Caco-2 (cell line): ENCODE measurements around the gene HTR4. TPM values are rescaled to one million over a fixed set of nuclear protein-coding genes. Genes with fewer than 3 reads are reported as not detected.

Experiments used
- BruUV-seq: library from RNA; stranded (reverse); fragments of 400-500 nt; replicated peaks from 2 replicates; lab custom pipeline; 2021; lab: Mats Ljungman, UMichigan
- CTCF ChIA-PET: fragments of 300-600 bp; sonication (Branson Sonifier 250); formaldehyde crosslinking; loops from one replicate; lab custom pipeline; 2022; ENCODE audit warnings: antibody characterized with exemption; lab: Charles Lee
- POLR2A ChIA-PET: fragments of 300-600 bp; sonication (Branson Sonifier 250); formaldehyde crosslinking; loops from one replicate; lab custom pipeline; 2022; ENCODE audit warnings: antibody characterized with exemption; lab: Charles Lee
- DNase-seq, 2 experiments: peaks; one replicate each; pipeline versions ENCODE4 v3.0.0 to v3.0.0-alpha.2; 2020 to 2022
- H3K27me3 ChIP-seq: replicated peaks from 2 replicates; pipeline ENCODE4 v1.6.0; 2011; ENCODE audit warnings: low read length; ENCODE audit not compliant: control insufficient read depth, insufficient read depth
- H3K36me3 ChIP-seq: 2 replicates; pipeline ENCODE4 v1.5.1; 2011; ENCODE audit warnings: low read length; ENCODE audit not compliant: control insufficient read depth, insufficient read depth
- H3K4me1 ChIP-seq: fragments of 250-450 bp; sonication (Bioruptor Pico); 2 replicates; pipeline ENCODE4 v1.5.1; 2020; ENCODE audit warnings: mild to moderate bottlenecking
- H3K4me3 ChIP-seq: 2 replicates; pipeline ENCODE4 v1.5.1; 2011; ENCODE audit warnings: low read depth, mild to moderate bottlenecking, control low read depth, low read length
- H3K9me3 ChIP-seq: fragments of 250-450 bp; sonication (Bioruptor Pico); 2 replicates; pipeline ENCODE4 v1.5.1; 2020; ENCODE audit warnings: mild to moderate bottlenecking, moderate library complexity
- H3K27ac Mint-ChIP-seq: one replicate; pipeline ENCODE4 v1.8.0; 2022; ENCODE audit warnings: mixed read lengths; ENCODE audit not compliant: unreplicated experiment
- H3K27me3 Mint-ChIP-seq: one replicate; pipeline ENCODE4 v1.8.0; 2022; ENCODE audit warnings: mixed read lengths; ENCODE audit not compliant: insufficient read depth, unreplicated experiment
- H3K36me3 Mint-ChIP-seq: one replicate; pipeline ENCODE4 v1.8.0; 2022; ENCODE audit warnings: mild to moderate bottlenecking, mixed read lengths; ENCODE audit not compliant: insufficient read depth, unreplicated experiment
- H3K4me1 Mint-ChIP-seq: one replicate; pipeline ENCODE4 v1.8.0; 2022; ENCODE audit warnings: low read depth, mixed read lengths; ENCODE audit not compliant: unreplicated experiment
- H3K4me3 Mint-ChIP-seq: one replicate; pipeline ENCODE4 v1.8.0; 2022; ENCODE audit warnings: mild to moderate bottlenecking, moderate library complexity, mixed read lengths; ENCODE audit not compliant: unreplicated experiment
- H3K9me3 Mint-ChIP-seq: one replicate; pipeline ENCODE4 v1.8.0; 2022; ENCODE audit warnings: mixed read lengths; ENCODE audit not compliant: unreplicated experiment
- CTCF ChIP-seq, 2 experiments: fragments of 200-600 bp in 1 of 2; IDR thresholded peaks; 1 replicate in 1 of 2; 2 replicates in 1 of 2; pipeline versions ENCODE4 v1.5.1 to v1.8.0; 2011 to 2022; ENCODE audit warnings: antibody characterized with exemption in 1 of 2, control low read depth in 1 of 2, inconsistent platforms in 1 of 2, low read depth in 1 of 2, low read length in 1 of 2, mild to moderate bottlenecking in 1 of 2, moderate library complexity in 1 of 2; ENCODE audit not compliant: insufficient read depth in 1 of 2, severe bottlenecking in 1 of 2, unreplicated experiment in 1 of 2
- intact Hi-C: fragments of 100-400 bp; cut with micrococcal nuclease; formaldehyde crosslinking; loops from one replicate; pipeline ENCODE4 v1.10.0; 2022; ENCODE audit not compliant: unreplicated experiment
- total RNA-seq: library from RNA; stranded (reverse); gene quantifications from 2 replicates; pipeline ENCODE4 v1.2.3, GENCODE V29; 2022

HTR4 gene
- total RNA-seq, 1 experiment from 2014 or later, result not detected

GRCh38 chr5:148443241-148443640 is 211.1 kb downstream of the HTR4 start:
- ChIA-PET POLR2A (no interaction called here), CTCF (interaction anchor here (1.6 to 5.3 kb wide), 2 partner anchors 244 to 288 kb away, joined by 6 to 42 read pairs; no protein-coding TSS in a partner anchor)
- H3K27me3 Mint-ChIP-seq, result no peaks in the 10 kb centered on the region
- no peak overlapping the region for H3K4me3 Mint-ChIP-seq
- no peak overlapping the region for H3K27ac Mint-ChIP-seq
- TF ChIP-seq CTCF (IDR thresholded peaks at IDR 0.05; ENCODE audit: insufficient read depth in 1 of 2, low read depth in 1 of 2, low read length in 1 of 2, severe bottlenecking in 1 of 2, unreplicated experiment in 1 of 2), result no peak
- intact Hi-C loops, result loop anchor here (5.0 to 10.0 kb wide), 2 partner anchors 144 to 258 kb away; no protein-coding TSS in a partner anchor
- no peaks in the 10 kb centered on the region for H3K9me3 ChIP-seq
- no peaks in the 10 kb centered on the region for H3K27me3 ChIP-seq
- no peaks in the 10 kb centered on the region for H3K9me3 Mint-ChIP-seq
- H3K4me3 ChIP-seq, result no peak overlapping the region
- H3K36me3 Mint-ChIP-seq, result peaks cover 33% of the 10 kb centered on the region
- DNase-seq, result no peak
- no peaks in the 10 kb centered on the region for H3K4me1 ChIP-seq
- no TSS peak for BruUV-seq
- no peaks in the 10 kb centered on the region for H3K4me1 Mint-ChIP-seq
- no peaks in the 10 kb centered on the region; the same call in 1 of the 2 replicates for H3K36me3 ChIP-seq

- POLR2A ChIA-PET, result no interaction called here
- BruUV-seq, result no TSS peak
- Mint-ChIP-seq H3K9me3 (no peaks in the 10 kb centered on the region), H3K27me3 (no peaks in the 10 kb centered on the region), H3K4me1 (no peaks in the 10 kb centered on the region), H3K27ac (no peak overlapping the region), H3K36me3 (peaks cover 48% of the 10 kb centered on the region), H3K4me3 (no peak overlapping the region)
- Histone ChIP-seq H3K9me3 (no peaks in the 10 kb centered on the region), H3K36me3 (no peaks in the 10 kb centered on the region; the same call in 1 of the 2 replicates), H3K27me3 (no peaks in the 10 kb centered on the region), H3K4me1 (no peaks in the 10 kb centered on the region), H3K4me3 (no peak overlapping the region)
- no peak for DNase-seq
- CTCF ChIA-PET, result no interaction called here
- intact Hi-C loops, result no loop called here
- TF ChIP-seq CTCF (IDR thresholded peaks at IDR 0.05; ENCODE audit: insufficient read depth in 1 of 2, low read depth in 1 of 2, low read length in 1 of 2, severe bottlenecking in 1 of 2, unreplicated experiment in 1 of 2), result no peak
These were observed 215.4 kb downstream of the HTR4 start for GRCh38 chr5:148438933-148439332.

- CTCF ChIA-PET, result interaction anchor here (1.3 kb wide), 1 partner anchor 294 kb away, joined by 3 read pairs; no protein-coding TSS in a partner anchor
- Mint-ChIP-seq H3K4me1 (no peaks in the 10 kb centered on the region), H3K36me3 (peaks cover 59% of the 10 kb centered on the region)
These were observed 217.1 kb downstream of the HTR4 start for GRCh38 chr5:148437249-148437648.

More at GRCh38 chr5:148437249-148437648, 217.1 kb downstream of the HTR4 start:
- intact Hi-C loops, result no loop called here
- no peaks in the 10 kb centered on the region for H3K27me3 Mint-ChIP-seq
- H3K27me3 ChIP-seq, result no peaks in the 10 kb centered on the region
- no peak for DNase-seq
- no peaks in the 10 kb centered on the region; the same call in 1 of the 2 replicates for H3K36me3 ChIP-seq
- no TSS peak for BruUV-seq
- no peak overlapping the region for H3K27ac Mint-ChIP-seq
- H3K4me3 Mint-ChIP-seq, result no peak overlapping the region
- H3K4me1 ChIP-seq, result no peaks in the 10 kb centered on the region
- no peak overlapping the region for H3K4me3 ChIP-seq
- H3K9me3 ChIP-seq, result no peaks in the 10 kb centered on the region
- POLR2A ChIA-PET, result no interaction called here
- H3K9me3 Mint-ChIP-seq, result no peaks in the 10 kb centered on the region
- TF ChIP-seq CTCF (IDR thresholded peaks at IDR 0.05; ENCODE audit: insufficient read depth in 1 of 2, low read depth in 1 of 2, low read length in 1 of 2, severe bottlenecking in 1 of 2, unreplicated experiment in 1 of 2), result no peak
